HAP-1 (cell line): ENCODE results near the gene RPP25L.

Source experiments
- DNase-seq, 2 experiments: peaks; one replicate each; pipeline ENCODE4 v3.0.0-alpha.2; 2016 to 2020; ENCODE audit warnings: low spot score in 2 of 2
- H3K27me3 ChIP-seq: fragments of 250-450 bp; sonication (Bioruptor Pico); 2 replicates; pipeline ENCODE4 v1.5.1; 2020; ENCODE audit warnings: low read depth, mild to moderate bottlenecking, moderate library complexity
- H3K36me3 ChIP-seq: fragments of 250-450 bp; sonication (Bioruptor Pico); replicated peaks from 2 replicates; pipeline ENCODE4 v1.5.1; 2020; ENCODE audit warnings: mild to moderate bottlenecking
- H3K4me1 ChIP-seq: fragments of 250-450 bp; sonication (Bioruptor Pico); 2 replicates; pipeline ENCODE4 v1.5.1; 2020; ENCODE audit warnings: mild to moderate bottlenecking
- H3K4me3 ChIP-seq: fragments of 250-450 bp; sonication (Bioruptor Pico); 2 replicates; pipeline ENCODE4 v1.5.1; 2020; ENCODE audit warnings: mild to moderate bottlenecking, moderate library complexity
- H3K9me3 ChIP-seq: fragments of 250-450 bp; sonication (Bioruptor Pico); 2 replicates; pipeline ENCODE4 v1.5.1; 2020; ENCODE audit warnings: mild to moderate bottlenecking, moderate library complexity
- in situ Hi-C: fragments of 300-500 bp; cut with MboI; formaldehyde crosslinking; loops from 3 replicates; pipeline ENCODE4 v1.14.3; 2020; ENCODE audit warnings: low sequenced_read_pairs, inconsistent platforms, mixed read lengths

The RPP25L gene

GRCh38 chr9:34578241-34579103, 33.4 kb downstream of the RPP25L start:
- Histone ChIP-seq H3K27me3 (no peaks in the 10 kb centered on the region), H3K9me3 (no peaks in the 10 kb centered on the region), H3K36me3 (no peaks in the 10 kb centered on the region), H3K4me1 (peaks cover 4% of the 10 kb centered on the region; the same call in 1 of the 2 replicates), H3K4me3 (no peak overlapping the region)
- no peak for DNase-seq
- in situ Hi-C loops: no loop called here

DNA sequence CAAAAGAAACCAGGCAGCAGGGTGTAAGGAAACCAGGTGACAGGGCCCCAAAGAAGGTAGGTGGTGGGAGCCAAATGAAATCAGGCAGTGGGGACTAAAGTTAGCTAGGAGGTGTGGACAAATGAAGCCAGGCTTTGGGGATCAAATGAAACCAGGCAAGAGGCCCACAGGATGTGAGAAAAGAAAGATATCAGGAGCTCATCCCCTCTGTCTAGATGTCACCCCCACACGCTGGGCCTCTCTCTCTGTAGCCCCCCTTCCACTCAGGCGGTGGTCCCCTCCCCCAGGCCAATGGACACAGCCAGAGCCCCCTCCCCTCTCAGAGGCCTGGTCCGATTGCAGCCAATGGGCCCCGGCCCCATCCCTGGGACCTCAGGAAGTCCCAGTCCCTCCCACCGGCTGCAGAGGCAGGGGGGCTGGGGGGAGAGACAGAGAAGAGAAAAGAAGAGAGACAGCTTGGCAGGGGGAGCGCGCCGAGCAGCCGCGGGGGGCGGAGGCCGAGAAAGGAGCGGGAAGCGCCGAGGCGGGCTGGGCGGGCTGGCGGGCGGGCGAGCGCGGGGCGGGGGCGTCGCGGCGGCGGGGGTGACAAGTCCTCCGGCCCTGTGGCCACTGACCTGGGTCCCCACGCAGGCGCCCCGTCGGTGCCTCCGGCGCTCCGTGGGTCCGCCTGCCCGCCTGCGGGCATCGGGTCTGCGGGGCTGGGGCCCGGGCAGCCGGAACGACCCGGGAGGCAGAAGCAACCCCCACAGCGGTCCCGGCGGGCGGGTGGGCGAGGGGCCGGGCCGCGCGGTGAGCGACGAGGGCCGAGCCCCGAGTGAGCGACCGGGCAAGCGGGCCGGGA, 34.3 kb downstream of the RPP25L start:
- in situ Hi-C loops: no loop called here
- no peak for DNase-seq
- no peak overlapping the region for H3K4me3 ChIP-seq
- no peaks in the 10 kb centered on the region for H3K9me3 ChIP-seq
- H3K36me3 ChIP-seq: no peaks in the 10 kb centered on the region
- peaks cover 4% of the 10 kb centered on the region; the same call in 1 of the 2 replicates for H3K4me1 ChIP-seq
- H3K27me3 ChIP-seq: no peaks in the 10 kb centered on the region

- Histone ChIP-seq H3K36me3 (no peaks in the 10 kb centered on the region), H3K27me3 (no peaks in the 10 kb centered on the region), H3K4me3 (no peak overlapping the region), H3K9me3 (no peaks in the 10 kb centered on the region), H3K4me1 (peaks cover 4% of the 10 kb centered on the region; the same call in 1 of the 2 replicates)
- no peak for DNase-seq
- in situ Hi-C loops: no loop called here
These were observed 35.1 kb downstream of the RPP25L start for GRCh38 chr9:34576597-34577399.

DNA sequence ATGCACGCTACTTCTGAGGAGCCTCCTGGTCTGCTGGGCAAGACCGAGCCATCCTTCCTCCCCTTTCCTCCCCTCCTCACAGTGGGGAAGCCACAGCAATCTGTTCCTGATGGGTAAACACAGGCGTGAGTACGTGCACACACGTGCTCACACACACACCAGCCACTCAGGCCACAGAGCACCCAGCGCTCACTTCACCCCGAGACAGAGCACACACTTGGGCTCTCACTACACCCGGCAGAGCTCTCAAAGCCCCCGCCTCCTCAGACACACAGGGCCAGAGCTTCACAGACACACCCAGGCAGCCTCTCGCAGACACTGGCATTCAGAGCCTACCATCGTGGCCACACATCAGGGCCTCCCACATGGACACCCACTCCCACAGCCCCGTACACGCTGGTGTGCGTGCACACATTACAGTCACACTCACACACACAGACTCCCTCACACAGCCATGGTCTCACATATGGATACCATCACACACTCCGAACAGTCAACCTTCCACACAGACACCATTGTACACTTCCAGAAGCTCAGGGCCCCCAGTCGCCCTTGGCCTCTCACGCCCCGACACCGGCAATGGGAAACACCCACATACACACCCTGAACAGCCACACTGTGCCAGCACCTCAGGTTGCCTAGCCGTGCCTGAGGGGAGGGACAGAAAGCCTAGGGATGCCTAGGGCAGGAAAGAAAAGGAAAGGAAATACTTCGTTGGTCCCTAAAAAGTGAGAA, 35.9 kb downstream of the RPP25L start:
- in situ Hi-C loops: no loop called here
- Histone ChIP-seq H3K4me1 (peaks cover 4% of the 10 kb centered on the region; the same call in 1 of the 2 replicates), H3K27me3 (no peaks in the 10 kb centered on the region), H3K9me3 (no peaks in the 10 kb centered on the region), H3K4me3 (no peak overlapping the region), H3K36me3 (no peaks in the 10 kb centered on the region)
- DNase-seq: no peak

GRCh38 chr9:34575241-34575640, 36.7 kb downstream of the RPP25L start:
- no peak for DNase-seq
- Histone ChIP-seq H3K4me3 (no peak overlapping the region), H3K36me3 (no peaks in the 10 kb centered on the region), H3K9me3 (no peaks in the 10 kb centered on the region), H3K4me1 (no peaks in the 10 kb centered on the region), H3K27me3 (no peaks in the 10 kb centered on the region)
- in situ Hi-C loops: no loop called here

GRCh38 chr9:34574571-34574970, 37.3 kb downstream of the RPP25L start:
- H3K9me3 ChIP-seq: no peaks in the 10 kb centered on the region
- H3K4me1 ChIP-seq: no peaks in the 10 kb centered on the region
- in situ Hi-C loops: no loop called here
- no peak overlapping the region for H3K4me3 ChIP-seq
- no peaks in the 10 kb centered on the region for H3K27me3 ChIP-seq
- no peaks in the 10 kb centered on the region for H3K36me3 ChIP-seq
- DNase-seq: no peak

GRCh38 chr9:34573599-34574325, 38.1 kb downstream of the RPP25L start:
- Histone ChIP-seq H3K9me3 (no peaks in the 10 kb centered on the region), H3K36me3 (no peaks in the 10 kb centered on the region), H3K4me3 (no peak overlapping the region), H3K27me3 (no peaks in the 10 kb centered on the region), H3K4me1 (no peaks in the 10 kb centered on the region)
- DNase-seq: no peak
- in situ Hi-C loops: no loop called here

DNA sequence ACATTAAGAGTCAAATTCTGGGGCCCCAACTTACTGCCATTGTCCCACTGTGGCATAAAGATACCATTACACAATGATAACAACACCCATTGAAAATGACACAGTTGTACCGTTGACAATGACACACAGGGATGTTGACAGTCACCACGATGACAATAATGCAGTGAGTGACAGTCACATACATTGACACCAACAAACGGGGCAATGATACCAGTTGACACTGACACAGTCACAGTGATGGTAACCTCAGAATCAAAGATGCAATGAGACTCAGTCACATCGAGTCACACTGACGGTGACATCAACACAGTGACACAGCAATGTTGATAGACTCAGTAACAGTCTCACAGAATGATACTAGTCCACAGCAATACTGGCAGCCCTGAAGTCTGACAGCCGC, 39.3 kb downstream of the RPP25L start:
- in situ Hi-C loops: no loop called here
- no peak overlapping the region for H3K4me3 ChIP-seq
- no peak for DNase-seq
- H3K9me3 ChIP-seq: no peaks in the 10 kb centered on the region
- no peaks in the 10 kb centered on the region for H3K4me1 ChIP-seq
- H3K27me3 ChIP-seq: no peaks in the 10 kb centered on the region
- H3K36me3 ChIP-seq: no peaks in the 10 kb centered on the region

- Histone ChIP-seq H3K9me3 (no peaks in the 10 kb centered on the region), H3K27me3 (no peaks in the 10 kb centered on the region), H3K4me1 (no peaks in the 10 kb centered on the region), H3K4me3 (no peak overlapping the region), H3K36me3 (no peaks in the 10 kb centered on the region)
- in situ Hi-C loops: no loop called here
- no peak for DNase-seq
These were observed 39.8 kb downstream of the RPP25L start for GRCh38 chr9:34572092-34572491.

GRCh38 chr9:34571481-34571810, 40.5 kb downstream of the RPP25L start:
- H3K4me3 ChIP-seq: no peak overlapping the region
- H3K27me3 ChIP-seq: no peaks in the 10 kb centered on the region
- DNase-seq: no peak
- H3K36me3 ChIP-seq: no peaks in the 10 kb centered on the region
- H3K4me1 ChIP-seq: no peaks in the 10 kb centered on the region
- in situ Hi-C loops: no loop called here
- no peaks in the 10 kb centered on the region for H3K9me3 ChIP-seq

DNA sequence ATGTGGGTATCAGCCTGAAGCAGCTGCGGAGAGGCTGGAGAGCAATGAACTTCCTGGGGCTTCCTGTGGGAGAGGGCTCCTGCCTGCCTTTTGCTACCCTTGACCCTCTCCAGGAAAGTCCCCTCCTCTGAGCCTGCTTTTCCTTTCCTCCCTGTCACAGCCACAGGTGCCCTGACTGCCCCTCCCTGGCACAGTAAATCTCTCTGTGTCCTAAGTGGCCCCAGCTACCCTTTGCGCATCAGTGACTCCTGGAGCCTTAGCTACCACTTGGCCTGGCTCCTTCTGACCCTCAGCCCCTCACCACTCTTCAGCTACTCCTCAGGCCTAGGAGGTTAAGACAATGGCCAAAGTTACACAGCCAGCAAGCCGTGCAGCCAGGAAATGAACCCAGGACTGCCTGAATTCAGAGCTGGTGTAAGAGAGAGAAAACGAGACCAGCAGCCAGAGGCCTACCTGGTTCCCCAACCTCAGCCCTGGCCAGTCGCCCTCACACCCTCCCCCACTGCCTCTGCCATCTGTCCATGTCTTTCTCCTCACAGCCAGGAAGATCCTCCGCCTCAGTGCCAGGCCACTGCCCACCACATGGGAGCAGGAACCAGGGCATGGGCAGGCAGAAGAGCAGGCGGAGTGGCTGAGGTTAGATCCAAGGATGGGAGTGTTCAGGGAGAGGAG, 41.0 kb downstream of the RPP25L start:
- no peaks in the 10 kb centered on the region for H3K27me3 ChIP-seq
- DNase-seq: no peak
- H3K4me3 ChIP-seq: no peak overlapping the region
- in situ Hi-C loops: no loop called here
- H3K36me3 ChIP-seq: no peaks in the 10 kb centered on the region
- no peaks in the 10 kb centered on the region for H3K9me3 ChIP-seq
- H3K4me1 ChIP-seq: no peaks in the 10 kb centered on the region

- no peaks in the 10 kb centered on the region for H3K36me3 ChIP-seq
- in situ Hi-C loops: no loop called here
- H3K9me3 ChIP-seq: no peaks in the 10 kb centered on the region
- no peaks in the 10 kb centered on the region for H3K4me1 ChIP-seq
- no peaks in the 10 kb centered on the region for H3K27me3 ChIP-seq
- no peak overlapping the region for H3K4me3 ChIP-seq
- no peak for DNase-seq
These were observed 41.5 kb downstream of the RPP25L start for GRCh38 chr9:34570376-34570775.
